ENCODE results near the gene COL28A1.

Gene COL28A1

DNA sequence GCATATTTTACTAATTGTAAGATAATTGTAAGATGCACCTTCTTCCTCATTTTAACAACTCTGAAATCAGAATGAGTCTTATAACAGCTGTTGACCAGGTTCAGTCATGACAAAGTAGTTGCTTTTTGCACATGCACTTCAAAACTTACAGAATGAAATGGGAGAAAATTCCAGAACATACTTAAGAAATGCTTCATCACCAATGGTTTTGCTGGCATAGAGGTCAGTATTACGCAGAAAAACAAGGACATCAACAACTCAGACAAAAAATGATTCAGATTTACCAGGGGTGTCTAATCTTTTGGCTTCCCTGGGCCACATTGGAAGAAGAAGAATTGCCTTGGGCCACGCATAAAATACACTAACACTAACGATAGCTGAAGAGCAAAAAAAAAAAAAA is 13.3 kb downstream of the COL28A1 start:
- H3K27me3 ChIP-seq (ENCODE audit: control insufficient read depth, low read length), result no peaks in the 10 kb centered on the region; the same call in 1 of the 2 replicates
- TF ChIP-seq, protein P1, sequence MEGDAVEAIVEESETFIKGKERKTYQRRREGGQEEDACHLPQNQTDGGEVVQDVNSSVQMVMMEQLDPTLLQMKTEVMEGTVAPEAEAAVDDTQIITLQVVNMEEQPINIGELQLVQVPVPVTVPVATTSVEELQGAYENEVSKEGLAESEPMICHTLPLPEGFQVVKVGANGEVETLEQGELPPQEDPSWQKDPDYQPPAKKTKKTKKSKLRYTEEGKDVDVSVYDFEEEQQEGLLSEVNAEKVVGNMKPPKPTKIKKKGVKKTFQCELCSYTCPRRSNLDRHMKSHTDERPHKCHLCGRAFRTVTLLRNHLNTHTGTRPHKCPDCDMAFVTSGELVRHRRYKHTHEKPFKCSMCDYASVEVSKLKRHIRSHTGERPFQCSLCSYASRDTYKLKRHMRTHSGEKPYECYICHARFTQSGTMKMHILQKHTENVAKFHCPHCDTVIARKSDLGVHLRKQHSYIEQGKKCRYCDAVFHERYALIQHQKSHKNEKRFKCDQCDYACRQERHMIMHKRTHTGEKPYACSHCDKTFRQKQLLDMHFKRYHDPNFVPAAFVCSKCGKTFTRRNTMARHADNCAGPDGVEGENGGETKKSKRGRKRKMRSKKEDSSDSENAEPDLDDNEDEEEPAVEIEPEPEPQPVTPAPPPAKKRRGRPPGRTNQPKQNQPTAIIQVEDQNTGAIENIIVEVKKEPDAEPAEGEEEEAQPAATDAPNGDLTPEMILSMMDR (IDR thresholded peaks at IDR 0.05; ENCODE audit: low read depth, low read length, poor library complexity, severe bottlenecking), result no peak
- TF ChIP-seq EZH2phosphoT487 (IDR thresholded peaks at IDR 0.05; ENCODE audit: borderline replicate concordance, low read length), result no peak
- H3K36me3 ChIP-seq (ENCODE audit: control insufficient read depth, low read length), result no peaks in the 10 kb centered on the region
- H3K4me3 ChIP-seq (ENCODE audit: low read length), result no peak overlapping the region
- no peaks in the 10 kb centered on the region for H4K20me1 ChIP-seq (ENCODE audit: control insufficient read depth, insufficient read depth, low read depth, low read length)
- H3K9me2 ChIP-seq (replicated peaks; ENCODE audit: control insufficient read depth, low read length), result no peaks in the 10 kb centered on the region
- no peaks in the 10 kb centered on the region for H3K79me2 ChIP-seq (ENCODE audit: control insufficient read depth, low read length)
- H3K4me2 ChIP-seq (ENCODE audit: low read length), result no peak overlapping the region
- H3F3A ChIP-seq (ENCODE audit: control insufficient read depth, insufficient read depth), result no peaks in the 10 kb centered on the region
- H3K9me3 ChIP-seq (ENCODE audit: control insufficient read depth, insufficient read depth, low read length), result no peaks in the 10 kb centered on the region
- H3K27ac ChIP-seq (ENCODE audit: low read depth, low read length), result no peak overlapping the region
- no peaks in the 10 kb centered on the region for H3K4me1 ChIP-seq (ENCODE audit: control insufficient read depth, low read length)

DNA sequence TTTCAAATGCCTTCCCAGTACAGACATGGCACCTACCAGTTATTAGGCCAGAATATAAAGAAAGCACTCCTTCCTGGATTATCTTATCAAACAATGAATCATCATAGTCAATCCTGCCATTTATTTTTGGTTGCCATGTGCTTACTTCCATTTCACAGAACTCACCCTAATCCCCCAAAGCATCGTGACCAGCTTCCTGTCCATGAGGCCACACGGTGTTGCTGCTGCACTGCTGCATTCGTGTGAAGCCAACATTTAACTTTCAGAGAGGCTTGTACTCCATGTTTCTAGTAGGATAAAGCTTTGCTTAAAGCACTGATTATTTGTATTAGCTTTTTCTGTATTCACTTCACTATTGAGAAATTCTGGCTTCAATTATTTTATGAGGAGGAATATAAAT is 14.4 kb downstream of the COL28A1 start:
- no peak overlapping the region for H3K27ac ChIP-seq (ENCODE audit: low read depth, low read length)
- H3F3A ChIP-seq (ENCODE audit: control insufficient read depth, insufficient read depth), result no peaks in the 10 kb centered on the region
- H3K4me2 ChIP-seq (ENCODE audit: low read length), result no peak overlapping the region
- H3K9me2 ChIP-seq (replicated peaks; ENCODE audit: control insufficient read depth, low read length), result no peaks in the 10 kb centered on the region
- no peaks in the 10 kb centered on the region for H3K4me1 ChIP-seq (ENCODE audit: control insufficient read depth, low read length)
- peaks cover under 1% of the 10 kb centered on the region; the same call in 1 of the 2 replicates for H3K27me3 ChIP-seq (ENCODE audit: control insufficient read depth, low read length)
- TF ChIP-seq EZH2phosphoT487 (IDR thresholded peaks at IDR 0.05; ENCODE audit: borderline replicate concordance, low read length), result no peak
- TF ChIP-seq, protein P1 (IDR thresholded peaks at IDR 0.05; ENCODE audit: low read depth, low read length, poor library complexity, severe bottlenecking), result no peak
- H4K20me1 ChIP-seq (ENCODE audit: control insufficient read depth, insufficient read depth, low read depth, low read length), result no peaks in the 10 kb centered on the region
- H3K4me3 ChIP-seq (ENCODE audit: low read length), result no peak overlapping the region
- H3K36me3 ChIP-seq (ENCODE audit: control insufficient read depth, low read length), result no peaks in the 10 kb centered on the region
- H3K9me3 ChIP-seq (ENCODE audit: control insufficient read depth, insufficient read depth, low read length), result no peaks in the 10 kb centered on the region
- H3K79me2 ChIP-seq (ENCODE audit: control insufficient read depth, low read length), result no peaks in the 10 kb centered on the region

DNA sequence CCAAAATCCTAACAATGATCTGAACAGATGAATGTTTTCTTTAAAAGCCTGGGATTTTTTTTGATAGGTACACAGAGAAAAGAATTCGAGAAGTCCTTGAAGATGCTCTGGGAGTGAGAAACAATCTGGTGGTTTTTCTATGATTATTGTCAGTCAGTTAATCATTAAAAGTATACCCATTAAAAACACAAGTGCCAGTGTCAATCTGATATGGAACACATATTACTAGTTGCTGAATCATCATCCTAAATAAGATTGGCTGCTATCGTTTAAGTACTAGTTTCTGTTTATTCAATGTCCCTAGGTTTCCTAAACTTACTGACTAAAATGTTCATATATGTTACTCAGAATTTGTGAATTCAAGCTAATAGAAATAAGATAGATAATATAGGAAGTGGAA is 16.1 kb downstream of the COL28A1 start:
- H3K27ac ChIP-seq (ENCODE audit: low read depth, low read length), result no peak overlapping the region
- no peaks in the 10 kb centered on the region for H3K9me3 ChIP-seq (ENCODE audit: control insufficient read depth, insufficient read depth, low read length)
- no peak overlapping the region for H3K4me3 ChIP-seq (ENCODE audit: low read length)
- H3K27me3 ChIP-seq (ENCODE audit: control insufficient read depth, low read length), result peaks cover 4% of the 10 kb centered on the region; the same call in 1 of the 2 replicates
- no peaks in the 10 kb centered on the region for H3F3A ChIP-seq (ENCODE audit: control insufficient read depth, insufficient read depth)
- no peaks in the 10 kb centered on the region for H3K36me3 ChIP-seq (ENCODE audit: control insufficient read depth, low read length)
- H3K4me1 ChIP-seq (ENCODE audit: control insufficient read depth, low read length), result no peaks in the 10 kb centered on the region
- no peaks in the 10 kb centered on the region for H3K79me2 ChIP-seq (ENCODE audit: control insufficient read depth, low read length)
- TF ChIP-seq EZH2phosphoT487 (IDR thresholded peaks at IDR 0.05; ENCODE audit: borderline replicate concordance, low read length), result no peak
- TF ChIP-seq, protein P1 (IDR thresholded peaks at IDR 0.05; ENCODE audit: low read depth, low read length, poor library complexity, severe bottlenecking), result no peak
- H3K4me2 ChIP-seq (ENCODE audit: low read length), result no peak overlapping the region
- H3K9me2 ChIP-seq (replicated peaks; ENCODE audit: control insufficient read depth, low read length), result no peaks in the 10 kb centered on the region
- H4K20me1 ChIP-seq (ENCODE audit: control insufficient read depth, insufficient read depth, low read depth, low read length), result no peaks in the 10 kb centered on the region

Data from DOHH2 (cell line).